ENCODE measurements around the gene ACP4.

Gene ACP4

DNA sequence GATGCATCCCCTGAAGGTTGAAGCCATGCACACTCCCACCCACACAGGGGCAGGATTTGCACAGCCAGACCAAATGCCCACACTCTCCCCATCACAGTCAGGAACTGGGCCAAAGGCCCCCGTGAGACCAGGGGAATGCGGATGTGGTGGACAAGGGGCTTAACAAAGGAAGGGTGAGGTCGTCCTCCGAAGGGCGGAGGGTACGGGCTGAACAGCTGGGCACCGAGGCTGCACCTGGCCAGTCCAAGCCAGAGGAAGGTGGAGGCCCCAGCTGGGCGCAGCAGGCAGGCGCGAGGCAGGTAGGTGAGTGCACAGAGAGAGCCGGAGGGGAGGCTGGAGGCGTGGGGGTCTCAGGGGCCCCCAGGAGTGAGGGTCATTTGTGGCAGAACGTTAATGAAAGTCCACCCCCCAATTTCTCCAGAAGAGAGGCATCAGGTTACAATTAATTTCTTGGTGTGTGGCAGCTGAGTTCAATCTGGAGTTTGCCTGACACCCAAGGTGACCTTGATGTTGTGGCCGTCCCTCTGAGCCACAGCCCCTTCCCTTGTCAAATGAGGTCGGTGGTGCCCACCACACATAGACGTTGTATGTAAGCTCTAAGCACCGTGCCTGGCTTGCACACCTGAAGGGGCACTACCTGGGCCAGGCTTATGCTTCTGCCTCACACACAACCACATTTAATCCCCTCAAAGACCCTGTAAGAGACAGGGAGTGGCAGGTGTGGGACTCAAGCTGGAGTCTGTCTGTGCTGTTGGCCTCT lies 40.2 kb downstream of the ACP4 start:
- no peak overlapping the region for H3K27ac ChIP-seq
- H3K27me3 ChIP-seq (replicated peaks), result no peaks in the 10 kb centered on the region
- no peak overlapping the region for H3K4me3 ChIP-seq (ENCODE audit: low read depth, low read length)
- in situ Hi-C loops (cut with HindIII; ENCODE audit: low pct_ligation_motif_present, low sequenced_read_pairs), result no loop called here
- TF ChIP-seq, protein P1, sequence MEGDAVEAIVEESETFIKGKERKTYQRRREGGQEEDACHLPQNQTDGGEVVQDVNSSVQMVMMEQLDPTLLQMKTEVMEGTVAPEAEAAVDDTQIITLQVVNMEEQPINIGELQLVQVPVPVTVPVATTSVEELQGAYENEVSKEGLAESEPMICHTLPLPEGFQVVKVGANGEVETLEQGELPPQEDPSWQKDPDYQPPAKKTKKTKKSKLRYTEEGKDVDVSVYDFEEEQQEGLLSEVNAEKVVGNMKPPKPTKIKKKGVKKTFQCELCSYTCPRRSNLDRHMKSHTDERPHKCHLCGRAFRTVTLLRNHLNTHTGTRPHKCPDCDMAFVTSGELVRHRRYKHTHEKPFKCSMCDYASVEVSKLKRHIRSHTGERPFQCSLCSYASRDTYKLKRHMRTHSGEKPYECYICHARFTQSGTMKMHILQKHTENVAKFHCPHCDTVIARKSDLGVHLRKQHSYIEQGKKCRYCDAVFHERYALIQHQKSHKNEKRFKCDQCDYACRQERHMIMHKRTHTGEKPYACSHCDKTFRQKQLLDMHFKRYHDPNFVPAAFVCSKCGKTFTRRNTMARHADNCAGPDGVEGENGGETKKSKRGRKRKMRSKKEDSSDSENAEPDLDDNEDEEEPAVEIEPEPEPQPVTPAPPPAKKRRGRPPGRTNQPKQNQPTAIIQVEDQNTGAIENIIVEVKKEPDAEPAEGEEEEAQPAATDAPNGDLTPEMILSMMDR (IDR thresholded peaks at IDR 0.05; ENCODE audit: low read depth, low read length, missing control alignments), result no peak
- no peaks in the 10 kb centered on the region for H3K36me3 ChIP-seq (replicated peaks)
- no peak for DNase-seq

DNA sequence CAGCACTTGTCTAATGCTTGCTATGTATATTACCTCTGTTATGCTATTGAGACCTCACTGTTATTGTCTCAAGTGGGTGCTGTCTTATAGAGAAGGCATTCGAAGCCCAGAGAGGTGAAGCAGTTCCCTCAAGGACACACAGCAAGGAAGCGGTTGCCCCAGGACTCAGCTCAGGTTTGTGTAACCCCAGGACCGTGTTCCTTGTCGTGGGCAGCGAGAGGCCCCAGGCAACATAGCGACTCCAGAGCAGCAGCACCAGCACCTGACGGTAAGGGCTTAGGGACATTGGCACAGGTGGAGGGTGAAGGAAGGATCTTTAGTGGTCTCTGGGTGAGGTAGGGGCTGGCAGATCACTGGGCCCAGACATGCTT lies 40.8 kb downstream of the ACP4 start:
- H3K36me3 ChIP-seq (replicated peaks), result no peaks in the 10 kb centered on the region
- TF ChIP-seq, protein P1 (IDR thresholded peaks at IDR 0.05; ENCODE audit: low read depth, low read length, missing control alignments), result no peak
- H3K27me3 ChIP-seq (replicated peaks), result no peaks in the 10 kb centered on the region
- DNase-seq, result no peak
- in situ Hi-C loops (cut with HindIII; ENCODE audit: low pct_ligation_motif_present, low sequenced_read_pairs), result no loop called here
- no peak overlapping the region for H3K27ac ChIP-seq
- H3K4me3 ChIP-seq (ENCODE audit: low read depth, low read length), result no peak overlapping the region

GRCh38 chr19:50832666-50833065 lies 42.5 kb downstream of the ACP4 start:
- Histone ChIP-seq H3K4me3 (ENCODE audit: low read depth, low read length) (no peak overlapping the region), H3K27ac (no peak overlapping the region), H3K36me3 (replicated peaks) (no peaks in the 10 kb centered on the region), H3K27me3 (replicated peaks) (no peaks in the 10 kb centered on the region)
- in situ Hi-C loops (cut with HindIII; ENCODE audit: low pct_ligation_motif_present, low sequenced_read_pairs), result no loop called here
- DNase-seq, result no peak
- TF ChIP-seq, protein P1 (IDR thresholded peaks at IDR 0.05; ENCODE audit: low read depth, low read length, missing control alignments), result no peak

- DNase-seq, result no peak
- in situ Hi-C loops (cut with HindIII; ENCODE audit: low pct_ligation_motif_present, low sequenced_read_pairs), result no loop called here
These were observed 43.0 kb downstream of the ACP4 start, which contains the start of gene KLK15 for GRCh38 chr19:50833117-50833801. Gene KLK15, minus strand, starts transcription at chr19:50833574. Its CDS starts 2,082 bp downstream, at chr19:50831492.

GRCh38 chr19:50833802-50834167 lies 43.6 kb downstream of the ACP4 start:
- no peaks in the 10 kb centered on the region for H3K36me3 ChIP-seq (replicated peaks)
- no peak for DNase-seq
- no peak overlapping the region for H3K4me3 ChIP-seq (ENCODE audit: low read depth, low read length)
- in situ Hi-C loops (cut with HindIII; ENCODE audit: low pct_ligation_motif_present, low sequenced_read_pairs), result no loop called here
- H3K27me3 ChIP-seq (replicated peaks), result no peaks in the 10 kb centered on the region
- no peak overlapping the region for H3K27ac ChIP-seq
- TF ChIP-seq, protein P1 (IDR thresholded peaks at IDR 0.05; ENCODE audit: low read depth, low read length, missing control alignments), result no peak

More at GRCh38 chr19:50833117-50833801, 43.0 kb downstream of the ACP4 start, which contains the start of gene KLK15:
- H3K4me3 ChIP-seq (ENCODE audit: low read depth, low read length), result no peak within 1 kb of the TSS
- H3K27me3 ChIP-seq (replicated peaks), result no peaks in the 10 kb centered on the region
- TF ChIP-seq, protein P1 (IDR thresholded peaks at IDR 0.05; ENCODE audit: low read depth, low read length, missing control alignments), result no peak
- no peaks in the 10 kb centered on the region for H3K36me3 ChIP-seq (replicated peaks)
- no peak within 1 kb of the TSS for H3K27ac ChIP-seq

Measured in brain microvascular endothelial cell (primary cell).